ENCODE measurements around the gene FIBP. TPM values are rescaled to one million over a fixed set of nuclear protein-coding genes. Genes with fewer than 3 reads are reported as not detected.

Gene FIBP
- total and polyA plus RNA-seq, 7 experiments from 2014 or later = 25.9 to 78.3 (median 50.0) TPM

GRCh38 chr11:65859812-65860277 is 28.4 kb downstream of the FIBP start:
- Histone ChIP-seq H3K27ac (ENCODE audit: low read depth, low read length) (peak overlapping the region; percentile 88), H3K27me3 (ENCODE audit: control insufficient read depth in 2 of 2, insufficient read depth in 2 of 2, low read length in 2 of 2) (no peaks in the 10 kb centered on the region), H3K4me3 (ENCODE audit: low read length) (peak overlapping the region; percentile 65), H3K9me3 (ENCODE audit: control insufficient read depth in 2 of 3, low read length in 3 of 3) (no peaks in the 10 kb centered on the region), H3K4me1 (ENCODE audit: control insufficient read depth in 2 of 2, insufficient read depth in 2 of 2, low read length in 2 of 2) (peaks cover 35 to 39% of the 10 kb centered on the region in 2 donors), H3K36me3 (ENCODE audit: control insufficient read depth in 2 of 3, insufficient read depth in 3 of 3, low read length in 3 of 3) (peaks cover 15 to 61% (median 27%) of the 10 kb centered on the region in 3 experiments)
- Mint-ChIP-seq H3K27ac (peak overlapping the region; percentile 88 to 99 (median 97)), H3K36me3 (peaks cover 10 to 33% (median 20%) of the 10 kb centered on the region in 5 donors), H3K4me1 (peaks cover 30 to 57% (median 45%) of the 10 kb centered on the region in 7 donors), H3K9me3 (peaks cover 0 to 9% (median 0%) of the 10 kb centered on the region in 11 donors), H3K4me3 (peak overlapping the region; percentile 92 to 100 (median 97)), H3K27me3 (no peaks in the 10 kb centered on the region)
- DNase-seq = peak in 1 of 9 donors; percentile 40
- intact Hi-C loops (cut with micrococcal nuclease) = loop anchor here (1.0 to 10.0 kb wide), 20 partner anchors 8 to 1543 kb away; partner anchors contain the start of genes RELA (in 2 of the 2), AP5B1 (in 1 of the 2), C11orf68 (in 1 of the 2) and DRAP1 (in 1 of the 2)
- CTCF ChIA-PET = interaction anchor here (0.6 to 8.3 kb wide), 18 partner anchors 10 to 284 kb away, joined by 3 to 159 read pairs (median 4); partner anchors contain the start of genes CCDC85B, EHBP1L1, FIBP and KAT5
- POLR2A ChIA-PET = interaction anchor here (0.6 to 12.9 kb wide), 39 partner anchors 10 to 1380 kb away, joined by 3 to 316 read pairs (median 6); partner anchors contain the start of genes AP5B1, BANF1, C11orf68 and CCDC85B
- ATAC-seq = no peak

GRCh38 chr11:65859095-65859811 is 29.0 kb downstream of the FIBP start:
- H3K4me1 Mint-ChIP-seq = peaks cover 36 to 63% (median 51%) of the 10 kb centered on the region in 7 donors
- Histone ChIP-seq H3K4me1 (ENCODE audit: control insufficient read depth in 2 of 2, insufficient read depth in 2 of 2, low read length in 2 of 2) (peaks cover 39 to 41% of the 10 kb centered on the region in 2 donors), H3K9me3 (ENCODE audit: control insufficient read depth in 2 of 3, low read length in 3 of 3) (no peaks in the 10 kb centered on the region), H3K27ac (ENCODE audit: low read depth, low read length) (peak overlapping the region; percentile 88), H3K36me3 (ENCODE audit: control insufficient read depth in 2 of 3, insufficient read depth in 3 of 3, low read length in 3 of 3) (peaks cover 21 to 61% (median 33%) of the 10 kb centered on the region in 3 experiments), H3K4me3 (ENCODE audit: low read length) (peak overlapping the region; percentile 65), H3K27me3 (ENCODE audit: control insufficient read depth in 2 of 2, insufficient read depth in 2 of 2, low read length in 2 of 2) (no peaks in the 10 kb centered on the region)
- peaks cover 0 to 9% (median 0%) of the 10 kb centered on the region in 11 donors for H3K9me3 Mint-ChIP-seq
- DNase-seq (peak; percentile 84 to 97 (median 90)), ATAC-seq (peak; percentile 71)
- POLR2A ChIA-PET = interaction anchor here (0.6 to 12.9 kb wide), 39 partner anchors 11 to 1381 kb away, joined by 3 to 316 read pairs (median 6); partner anchors contain the start of genes AP5B1, BANF1, C11orf68 and CCDC85B
- peak overlapping the region; percentile 92 to 100 (median 97) for H3K4me3 Mint-ChIP-seq
- CTCF ChIA-PET = interaction anchor here (0.6 to 8.3 kb wide), 17 partner anchors 11 to 283 kb away, joined by 3 to 159 read pairs (median 4); partner anchors contain the start of genes CCDC85B, EHBP1L1, FIBP and KAT5
- no peaks in the 10 kb centered on the region for H3K27me3 Mint-ChIP-seq
- intact Hi-C loops (cut with micrococcal nuclease) = loop anchor here (1.0 to 10.0 kb wide), 15 partner anchors 14 to 1542 kb away; partner anchors contain the start of genes RELA (in 2 of the 2), AP5B1 (in 1 of the 2), EFEMP2 (in 1 of the 2) and FOSL1 (in 1 of the 2)
- peaks cover 16 to 39% (median 24%) of the 10 kb centered on the region in 5 donors for H3K36me3 Mint-ChIP-seq
- H3K27ac Mint-ChIP-seq = peak overlapping the region; percentile 88 to 99 (median 97)

DNA sequence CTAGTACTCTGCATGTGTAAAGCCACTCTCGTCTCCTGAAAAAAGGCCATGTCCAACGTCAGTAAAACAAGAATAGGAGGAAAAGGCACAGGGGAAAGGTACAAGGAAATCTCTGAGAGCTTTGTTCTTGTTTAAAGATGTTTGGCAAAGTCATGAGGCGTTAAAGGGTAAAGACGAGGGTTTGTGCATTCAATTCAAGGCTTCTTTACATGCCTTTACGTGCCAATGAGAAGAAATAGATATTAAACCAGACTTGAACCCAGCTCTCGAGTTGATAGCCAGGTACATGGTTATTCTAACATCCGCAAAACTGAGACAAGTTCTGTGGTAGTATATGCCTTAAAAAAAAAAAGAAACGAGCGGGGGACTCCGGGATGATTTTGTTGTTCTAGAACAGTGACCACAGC is 29.6 kb downstream of the FIBP start:
- Mint-ChIP-seq H3K27me3 (no peaks in the 10 kb centered on the region), H3K4me1 (peaks cover 42 to 69% (median 56%) of the 10 kb centered on the region in 7 donors), H3K27ac (peak overlapping the region; percentile 88 to 99 (median 97)), H3K4me3 (peak overlapping the region; percentile 92 to 100 (median 97)), H3K36me3 (peaks cover 16 to 43% (median 26%) of the 10 kb centered on the region in 5 donors), H3K9me3 (peaks cover 0 to 9% (median 0%) of the 10 kb centered on the region in 11 donors)
- DNase-seq (no peak), ATAC-seq (no peak)
- CTCF ChIA-PET = interaction anchor here (1.2 to 8.3 kb wide), 5 partner anchors 12 to 244 kb away, joined by 3 to 159 read pairs (median 9); partner anchors contain the start of genes CCDC85B, FIBP, MAP3K11 and PCNX3
- Histone ChIP-seq H3K27me3 (ENCODE audit: control insufficient read depth in 2 of 2, insufficient read depth in 2 of 2, low read length in 2 of 2) (no peaks in the 10 kb centered on the region), H3K4me3 (ENCODE audit: low read length) (peak overlapping the region; percentile 65), H3K36me3 (ENCODE audit: control insufficient read depth in 2 of 3, insufficient read depth in 3 of 3, low read length in 3 of 3) (peaks cover 26 to 61% (median 37%) of the 10 kb centered on the region in 3 experiments), H3K27ac (ENCODE audit: low read depth, low read length) (peak overlapping the region; percentile 88), H3K4me1 (ENCODE audit: control insufficient read depth in 2 of 2, insufficient read depth in 2 of 2, low read length in 2 of 2) (peaks cover 39 to 43% of the 10 kb centered on the region in 2 donors), H3K9me3 (ENCODE audit: control insufficient read depth in 2 of 3, low read length in 3 of 3) (no peaks in the 10 kb centered on the region)
- POLR2A ChIA-PET = interaction anchor here (0.6 to 12.9 kb wide), 35 partner anchors 10 to 1609 kb away, joined by 3 to 316 read pairs (median 5); partner anchors contain the start of genes BANF1, CCDC85B, CTSW and EFEMP2
- intact Hi-C loops (cut with micrococcal nuclease) = loop anchor here (1.0 to 10.0 kb wide), 27 partner anchors 14 to 1541 kb away; partner anchors contain the start of genes BANF1 (in 2 of the 2), EIF1AD (in 2 of the 2), KAT5 (in 2 of the 2) and PCNX3 (in 2 of the 2)

- Histone ChIP-seq H3K4me3 (ENCODE audit: low read length) (peak within 1 kb of the TSS; percentile 98), H3K27me3 (ENCODE audit: control insufficient read depth in 2 of 2, insufficient read depth in 2 of 2, low read length in 2 of 2) (no peaks in the 10 kb centered on the region), H3K9me3 (ENCODE audit: control insufficient read depth in 2 of 3, low read length in 3 of 3) (no peaks in the 10 kb centered on the region), H3K27ac (ENCODE audit: low read depth, low read length) (peak within 1 kb of the TSS; percentile 88), H3K36me3 (ENCODE audit: control insufficient read depth in 2 of 3, insufficient read depth in 3 of 3, low read length in 3 of 3) (peaks cover 32 to 61% (median 37%) of the 10 kb centered on the region in 3 experiments), H3K4me1 (ENCODE audit: control insufficient read depth in 2 of 2, insufficient read depth in 2 of 2, low read length in 2 of 2) (peaks cover 39 to 43% of the 10 kb centered on the region in 2 donors)
- Mint-ChIP-seq H3K36me3 (peaks cover 16 to 45% (median 27%) of the 10 kb centered on the region in 5 donors), H3K4me3 (peak within 1 kb of the TSS; percentile 92 to 100 (median 98)), H3K27ac (peak within 1 kb of the TSS; percentile 90 to 99 (median 97)), H3K27me3 (no peaks in the 10 kb centered on the region), H3K4me1 (peaks cover 46 to 75% (median 61%) of the 10 kb centered on the region in 7 donors), H3K9me3 (peaks cover 0 to 9% (median 0%) of the 10 kb centered on the region in 11 donors)
- POLR2A ChIA-PET = interaction anchor here (0.6 to 12.9 kb wide), 31 partner anchors 9 to 1623 kb away, joined by 3 to 316 read pairs (median 4); partner anchors contain the start of genes BANF1, CCDC85B, CTSW and EFEMP2
- peak; percentile 90 to 98 (median 97) for DNase-seq
- CTCF ChIA-PET = interaction anchor here (0.9 to 8.3 kb wide), 4 partner anchors 12 to 188 kb away, joined by 3 to 159 read pairs (median 16); partner anchors contain the start of genes CCDC85B and FIBP
- intact Hi-C loops (cut with micrococcal nuclease) = loop anchor here (1.0 to 10.0 kb wide), 25 partner anchors 15 to 1541 kb away; partner anchors contain the start of genes BANF1 (in 2 of the 2), EIF1AD (in 2 of the 2), RELA (in 2 of the 2) and RNASEH2C (in 2 of the 2)
- peak; percentile 80 for ATAC-seq
Observed at GRCh38 chr11:65857853-65858680, 30.2 kb downstream of the FIBP start, which contains the start of gene CFL1. TSS of gene CFL1 (minus strand) at chr11:65858180. CDS start at chr11:65858099, 81 bp downstream.

DNA sequence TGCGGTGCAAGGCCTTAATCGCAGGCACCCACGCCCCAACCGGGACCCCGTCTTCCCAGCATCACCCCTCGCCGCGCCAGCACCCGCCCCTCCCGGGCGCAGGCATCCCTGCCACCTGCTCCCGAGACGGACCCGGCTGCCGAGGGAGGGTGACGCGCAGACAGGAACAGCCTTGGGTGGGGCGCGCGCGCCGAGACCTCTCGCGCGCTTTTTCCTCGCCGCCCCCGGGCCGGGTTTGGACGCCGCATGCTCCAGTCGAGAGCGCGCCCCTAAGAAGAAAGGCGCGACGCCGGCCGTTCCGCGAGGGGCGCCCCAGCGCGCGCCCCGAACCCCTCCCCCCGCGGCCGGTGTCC is 30.8 kb downstream of the FIBP start:
- Mint-ChIP-seq H3K9me3 (peaks cover 0 to 9% (median 0%) of the 10 kb centered on the region in 11 donors), H3K27me3 (no peaks in the 10 kb centered on the region), H3K4me1 (peaks cover 42 to 70% (median 56%) of the 10 kb centered on the region in 7 donors), H3K4me3 (peak overlapping the region; percentile 87 to 100 (median 93)), H3K27ac (peak overlapping the region in 4 of 9 donors; percentile 67 to 97 (median 84)), H3K36me3 (peaks cover 12 to 44% (median 27%) of the 10 kb centered on the region in 5 donors)
- intact Hi-C loops (cut with micrococcal nuclease) = loop anchor here (5.0 to 10.0 kb wide), 2 partner anchors 313 to 1540 kb away; partner anchors contain the start of genes PRDX5 (in 1 of the 2) and TRMT112 (in 1 of the 2)
- Histone ChIP-seq H3K9me3 (ENCODE audit: control insufficient read depth in 2 of 3, low read length in 3 of 3) (no peaks in the 10 kb centered on the region), H3K27ac (ENCODE audit: low read depth, low read length) (peak overlapping the region; percentile 74), H3K27me3 (ENCODE audit: control insufficient read depth in 2 of 2, insufficient read depth in 2 of 2, low read length in 2 of 2) (no peaks in the 10 kb centered on the region), H3K4me3 (ENCODE audit: low read length) (peak overlapping the region; percentile 98), H3K4me1 (ENCODE audit: control insufficient read depth in 2 of 2, insufficient read depth in 2 of 2, low read length in 2 of 2) (peaks cover 39 to 43% of the 10 kb centered on the region in 2 donors), H3K36me3 (ENCODE audit: control insufficient read depth in 2 of 3, insufficient read depth in 3 of 3, low read length in 3 of 3) (peaks cover 28 to 61% (median 33%) of the 10 kb centered on the region in 3 experiments)
- ATAC-seq = peak; percentile 4
- ChIA-PET POLR2A (interaction anchor here (0.6 to 12.9 kb wide), 21 partner anchors 9 to 1622 kb away, joined by 3 to 316 read pairs (median 5); partner anchors contain the start of genes C11orf68, CCDC85B, CTSW and EFEMP2), CTCF (interaction anchor here (0.9 to 8.3 kb wide), 3 partner anchors 31 to 188 kb away, joined by 3 to 159 read pairs (median 3); partner anchors contain the start of genes CCDC85B and FIBP)
- peak in 8 of 9 donors; percentile 55 to 79 (median 67) for DNase-seq
